GM12874 (cell line): ENCODE data around the gene LAMTOR3.

Experiments used
- CTCF ChIP-seq: IDR thresholded peaks from 2 replicates; pipeline ENCODE4 v1.5.1; 2011; ENCODE audit warnings: low read depth, mild to moderate bottlenecking, control low read depth, low read length, moderate library complexity; ENCODE audit not compliant: insufficient read depth

Gene LAMTOR3

GRCh38 chr4:99915449-99915848 is 21.2 kb upstream of the LAMTOR3 start:
- TF ChIP-seq CTCF: no peak

- no peak for TF ChIP-seq CTCF
These were observed 771 bp upstream of the LAMTOR3 start for GRCh38 chr4:99894998-99895397.

- TF ChIP-seq CTCF: no peak
These were observed 427 bp downstream of the LAMTOR3 start for GRCh38 chr4:99893839-99894160.

GRCh38 chr4:99893029-99893428 is 1.2 kb downstream of the LAMTOR3 start:
- no peak for TF ChIP-seq CTCF

- TF ChIP-seq CTCF: no peak
These were observed 2.9 kb downstream of the LAMTOR3 start for GRCh38 chr4:99891351-99891750.

- TF ChIP-seq CTCF: no peak
These were observed 6.4 kb downstream of the LAMTOR3 start for GRCh38 chr4:99887837-99888236.

GRCh38 chr4:99886146-99886545 is 8.1 kb downstream of the LAMTOR3 start:
- no peak for TF ChIP-seq CTCF

GRCh38 chr4:99885687-99886086 is 8.5 kb downstream of the LAMTOR3 start:
- TF ChIP-seq CTCF: no peak
